Activated T-cell treated with anti-CD3 and anti-CD28 coated beads, Interleukin-2, amount 50 U/mL, for 72 hours (primary cell): Measurements from ENCODE around the gene GPR176. TPM values are rescaled to one million over a fixed set of nuclear protein-coding genes. Genes with fewer than 3 reads are reported as not detected.

Experiments used
- ATAC-seq, 2 donors: fragments of 150-1000 bp; cut with Tn5 transposase; replicated peaks in 1 of 2; 2 replicates each; pipeline ENCODE4 v1.10.0; 2021; ENCODE audit warnings: moderate library complexity in 2 of 2, mild to moderate bottlenecking in 1 of 2
- DNase-seq, 2 donors: peaks; one replicate each; pipeline ENCODE4 v3.0.0; 2021 to 2022; ENCODE audit warnings: mixed read lengths in 1 of 2
- H3K27ac Mint-ChIP-seq: one replicate; pipeline ENCODE4 v1.8.0; 2022; ENCODE audit warnings: mild to moderate bottlenecking, moderate library complexity, mixed read lengths
- H3K27me3 Mint-ChIP-seq: one replicate; pipeline ENCODE4 v1.8.0; 2022; ENCODE audit warnings: low read depth, mixed read lengths
- H3K36me3 Mint-ChIP-seq, 2 donors: one replicate each; pipeline ENCODE4 v1.8.0; 2022; ENCODE audit warnings: mixed read lengths in 2 of 2, mild to moderate bottlenecking in 1 of 2; ENCODE audit not compliant: insufficient read depth in 2 of 2
- H3K4me1 Mint-ChIP-seq: one replicate; pipeline ENCODE4 v1.8.0; 2022; ENCODE audit warnings: low read depth, mixed read lengths
- H3K4me3 Mint-ChIP-seq, 2 donors: one replicate each; pipeline ENCODE4 v1.8.0; 2022; ENCODE audit warnings: mild to moderate bottlenecking in 2 of 2, mixed read lengths in 2 of 2, moderate library complexity in 2 of 2
- H3K9me3 Mint-ChIP-seq, 2 donors: one replicate each; pipeline ENCODE4 v1.8.0; 2022; ENCODE audit warnings: mixed read lengths in 2 of 2
- total RNA-seq, 2 donors: library from RNA; stranded (reverse); gene quantifications; one replicate each; pipeline ENCODE4 v1.2.3, GENCODE V29; 2022

The GPR176 gene
- total RNA-seq, 2 donors from 2014 or later, result 0.41 to 0.72 TPM

DNA sequence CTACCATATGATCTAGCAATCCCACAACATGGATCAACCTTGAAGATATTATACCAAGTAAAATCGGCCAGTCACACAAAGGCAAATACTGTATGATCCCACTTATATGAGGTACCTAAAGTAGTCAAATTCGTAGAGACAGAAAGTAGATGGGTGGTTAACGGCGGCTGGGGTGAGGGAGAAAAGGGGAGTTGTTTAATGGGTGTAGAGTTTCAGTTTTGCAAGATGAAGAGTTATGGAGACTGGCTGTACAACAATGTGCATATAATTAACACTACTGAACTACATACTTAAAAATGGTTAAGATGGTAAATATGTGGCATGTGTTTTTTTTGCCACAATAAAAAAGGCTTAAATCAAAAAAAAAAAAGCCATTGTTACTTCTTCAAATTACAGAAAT, 60.4 kb downstream of the GPR176 start:
- DNase-seq (no peak), ATAC-seq (no peak)
- Mint-ChIP-seq H3K27ac (no peak overlapping the region), H3K9me3 (peaks cover 0 to 3% of the 10 kb centered on the region in 2 donors), H3K27me3 (peaks cover 7% of the 10 kb centered on the region), H3K4me1 (no peaks in the 10 kb centered on the region), H3K4me3 (no peak overlapping the region), H3K36me3 (no peaks in the 10 kb centered on the region)

DNA sequence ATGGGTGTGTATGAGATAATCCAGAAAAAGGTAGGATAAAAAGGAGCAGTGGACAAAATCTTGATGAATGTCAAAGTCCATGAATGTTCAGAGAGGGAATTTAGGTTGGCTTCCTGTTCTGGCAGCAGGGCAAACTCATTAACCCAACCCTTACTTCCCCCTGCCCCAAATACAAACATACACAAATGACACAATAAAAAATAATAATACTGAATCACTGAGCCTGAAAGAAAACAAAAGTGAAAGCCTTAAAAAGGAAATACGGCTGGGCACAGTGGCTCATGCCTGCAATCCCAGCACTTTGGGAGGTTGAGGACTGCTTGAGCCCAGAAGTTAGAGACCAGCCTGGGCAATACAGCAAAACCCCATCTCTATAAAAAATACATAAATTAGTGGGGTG, 62.9 kb downstream of the GPR176 start:
- Mint-ChIP-seq H3K4me1 (no peaks in the 10 kb centered on the region), H3K36me3 (no peaks in the 10 kb centered on the region), H3K27me3 (peaks cover 4% of the 10 kb centered on the region), H3K27ac (no peak overlapping the region), H3K9me3 (peaks cover 0 to 3% of the 10 kb centered on the region in 2 donors), H3K4me3 (no peak overlapping the region)
- DNase-seq, result no peak
- ATAC-seq, result no peak

DNA sequence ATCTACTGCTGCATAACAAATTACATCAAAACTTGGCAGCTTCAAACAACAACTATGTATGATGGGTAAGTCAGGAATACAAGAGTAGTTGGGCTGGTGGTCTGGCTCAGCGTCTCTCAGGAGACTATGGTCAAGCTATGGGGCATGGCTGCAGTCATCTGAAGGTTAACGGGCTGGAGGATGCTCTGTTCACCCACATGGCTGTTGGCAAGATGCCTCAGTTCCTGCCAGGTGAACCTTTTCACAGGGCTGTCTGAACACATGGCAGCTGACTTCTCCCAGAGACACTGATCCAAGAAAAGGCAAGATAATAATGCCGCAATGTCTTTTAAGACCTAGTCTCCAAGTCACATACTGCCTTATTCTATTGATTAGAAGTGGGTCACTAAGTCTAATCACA, 63.7 kb downstream of the GPR176 start:
- H3K4me3 Mint-ChIP-seq, result no peak overlapping the region
- no peaks in the 10 kb centered on the region for H3K4me1 Mint-ChIP-seq
- peaks cover 0 to 3% of the 10 kb centered on the region in 2 donors for H3K9me3 Mint-ChIP-seq
- no peak for DNase-seq
- ATAC-seq, result no peak
- peaks cover 5% of the 10 kb centered on the region for H3K27me3 Mint-ChIP-seq
- H3K36me3 Mint-ChIP-seq, result no peaks in the 10 kb centered on the region
- H3K27ac Mint-ChIP-seq, result no peak overlapping the region

DNA sequence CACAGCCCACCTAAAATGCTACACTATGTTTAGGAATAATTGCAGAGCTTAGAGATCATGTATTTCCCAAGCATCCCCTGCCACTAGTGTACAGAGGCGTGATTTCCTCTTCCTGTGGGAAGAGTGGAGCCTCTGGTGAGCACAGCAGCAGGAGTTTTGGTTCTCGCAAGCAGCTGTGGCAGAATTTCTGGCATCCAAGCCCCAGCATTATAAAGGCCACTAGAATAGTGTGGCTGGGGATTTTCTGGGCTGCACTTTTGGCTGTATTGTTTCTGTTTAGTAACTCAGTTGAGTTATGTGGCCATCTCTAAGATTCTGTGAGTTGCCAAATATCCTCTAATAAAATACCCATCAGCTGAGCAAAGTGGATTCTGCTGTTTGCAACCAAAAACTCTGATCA, 64.7 kb downstream of the GPR176 start:
- Mint-ChIP-seq H3K4me1 (no peaks in the 10 kb centered on the region), H3K36me3 (no peaks in the 10 kb centered on the region), H3K4me3 (no peak overlapping the region), H3K9me3 (peaks cover 0 to 3% of the 10 kb centered on the region in 2 donors), H3K27me3 (peaks cover 5% of the 10 kb centered on the region), H3K27ac (no peak overlapping the region)
- ATAC-seq, result no peak
- no peak for DNase-seq

DNA sequence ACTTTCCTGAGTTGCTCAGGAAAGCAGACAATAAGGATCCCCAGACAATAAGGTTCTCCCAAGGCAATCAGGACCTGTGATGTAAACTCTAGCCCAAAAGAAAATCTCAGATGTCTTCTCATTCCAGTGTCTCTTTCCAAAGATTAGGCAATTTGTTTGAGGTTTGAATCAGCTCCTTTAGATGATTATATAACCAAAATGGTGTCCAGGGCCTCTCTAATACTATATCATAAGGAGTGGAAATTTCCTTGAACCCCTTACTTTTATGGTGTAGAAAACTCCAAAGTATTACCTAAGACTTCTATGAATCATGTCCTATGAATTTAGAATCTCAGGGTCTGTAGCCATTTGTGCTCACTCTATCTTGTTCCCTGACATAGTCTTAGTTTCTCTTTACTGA, 65.9 kb downstream of the GPR176 start:
- DNase-seq, result no peak
- H3K36me3 Mint-ChIP-seq, result no peaks in the 10 kb centered on the region

DNA sequence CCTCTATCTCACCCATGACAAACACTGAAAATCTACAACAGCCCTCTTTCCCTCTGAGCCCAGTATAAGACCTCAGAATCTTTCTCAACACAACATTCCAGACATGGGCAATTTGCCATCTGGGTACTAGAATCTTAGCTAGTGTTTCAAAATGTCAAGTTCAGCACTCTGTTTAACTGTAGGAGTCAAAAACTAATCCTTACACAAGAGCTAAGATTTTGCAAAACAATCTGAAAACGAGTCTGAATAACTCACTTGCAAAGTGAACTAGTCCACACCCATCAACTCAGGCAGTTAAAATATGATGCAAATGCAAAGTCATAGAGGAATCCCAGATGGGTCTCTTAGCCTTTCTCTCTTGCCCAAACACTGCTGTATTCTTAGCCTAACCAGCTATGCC, 67.8 kb downstream of the GPR176 start:
- no peaks in the 10 kb centered on the region for H3K4me1 Mint-ChIP-seq
- no peak for ATAC-seq

More for the DNA sequence above, 65.9 kb downstream of the GPR176 start:
- ATAC-seq, result no peak
- H3K4me1 Mint-ChIP-seq, result no peaks in the 10 kb centered on the region
- H3K9me3 Mint-ChIP-seq, result peaks cover 0 to 3% of the 10 kb centered on the region in 2 donors
- H3K27ac Mint-ChIP-seq, result no peak overlapping the region
- no peak overlapping the region for H3K4me3 Mint-ChIP-seq
- peaks cover 5% of the 10 kb centered on the region for H3K27me3 Mint-ChIP-seq

DNA sequence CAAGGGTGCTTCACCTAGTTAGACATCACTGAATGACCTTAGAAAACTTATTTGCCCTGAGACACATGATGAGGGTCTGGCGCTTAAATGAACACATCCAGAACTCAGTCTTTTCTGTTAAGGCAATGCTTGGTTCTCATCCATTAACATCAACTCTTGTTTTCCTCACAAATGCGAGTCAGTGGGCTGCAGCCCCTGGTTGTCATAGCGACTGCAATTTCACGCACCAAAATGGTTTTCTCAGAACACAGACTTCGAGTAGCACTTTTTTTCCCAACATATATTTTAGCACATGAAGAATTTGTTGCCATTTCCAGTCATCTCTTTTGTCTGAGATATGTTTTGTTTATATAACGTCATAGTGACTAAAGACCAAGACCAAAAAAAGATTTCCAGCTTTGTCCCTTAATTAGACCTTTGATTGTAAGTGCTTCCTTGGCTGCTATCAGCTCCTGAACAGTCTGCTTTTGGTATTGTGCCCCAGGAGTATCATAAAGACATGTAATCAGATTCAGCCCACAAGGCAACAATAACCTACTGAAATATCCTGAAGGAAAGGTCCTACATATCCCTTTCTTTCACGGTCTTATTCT, 68.5 kb downstream of the GPR176 start:
- DNase-seq (no peak), ATAC-seq (no peak)
- Mint-ChIP-seq H3K9me3 (no peaks in the 10 kb centered on the region), H3K27me3 (peaks cover 5% of the 10 kb centered on the region), H3K27ac (no peak overlapping the region), H3K36me3 (no peaks in the 10 kb centered on the region), H3K4me1 (no peaks in the 10 kb centered on the region), H3K4me3 (no peak overlapping the region)

More for the DNA sequence above, 67.8 kb downstream of the GPR176 start:
- no peak for DNase-seq
- Mint-ChIP-seq H3K27ac (no peak overlapping the region), H3K27me3 (peaks cover 5% of the 10 kb centered on the region), H3K36me3 (no peaks in the 10 kb centered on the region), H3K4me3 (no peak overlapping the region), H3K9me3 (peaks cover 0 to 3% of the 10 kb centered on the region in 2 donors)

DNA sequence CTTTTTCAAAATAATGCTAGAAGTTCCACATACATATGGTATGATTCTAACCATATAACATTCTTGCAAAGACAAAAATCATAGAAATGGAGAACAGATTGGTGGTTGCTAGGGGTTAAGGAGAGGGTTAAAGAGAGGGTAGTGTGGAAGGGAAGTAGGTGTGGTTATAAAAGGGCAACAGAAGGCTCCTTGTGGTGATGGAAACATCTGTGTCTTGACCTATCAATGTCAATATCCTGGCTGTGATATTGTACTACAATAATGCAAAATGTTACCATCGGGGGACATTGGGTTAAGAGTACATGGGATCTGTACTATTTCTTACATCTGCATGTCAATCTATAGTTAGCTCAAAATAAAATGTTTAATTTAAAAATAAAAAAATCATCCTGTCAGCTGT, 69.6 kb downstream of the GPR176 start:
- no peak overlapping the region for H3K27ac Mint-ChIP-seq
- DNase-seq (no peak), ATAC-seq (no peak)
- no peak overlapping the region for H3K4me3 Mint-ChIP-seq
- H3K27me3 Mint-ChIP-seq, result peaks cover 5% of the 10 kb centered on the region
- H3K4me1 Mint-ChIP-seq, result no peaks in the 10 kb centered on the region
- H3K36me3 Mint-ChIP-seq, result no peaks in the 10 kb centered on the region
- H3K9me3 Mint-ChIP-seq, result no peaks in the 10 kb centered on the region

DNA sequence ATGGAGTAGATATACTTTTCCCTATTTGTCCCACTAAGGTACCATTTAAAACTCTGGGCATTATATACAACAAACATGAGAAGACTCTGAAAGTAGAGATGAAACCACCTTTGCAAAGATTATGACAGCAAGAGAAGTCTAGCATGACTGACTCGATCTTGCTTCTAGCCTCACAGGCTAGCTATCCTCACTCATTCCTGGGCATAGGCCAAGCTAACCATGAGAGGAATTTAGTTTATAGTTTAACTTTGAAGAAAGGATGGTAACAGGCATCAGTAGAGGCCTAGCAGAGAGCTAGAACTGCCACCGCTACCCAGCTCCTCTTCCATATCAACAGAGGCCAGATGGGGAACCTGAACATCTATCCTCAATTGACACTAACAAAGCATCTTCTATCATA, 74.0 kb downstream of the GPR176 start:
- ATAC-seq, result no peak
- Mint-ChIP-seq H3K27me3 (no peaks in the 10 kb centered on the region), H3K36me3 (no peaks in the 10 kb centered on the region), H3K27ac (no peak overlapping the region), H3K4me3 (no peak overlapping the region), H3K4me1 (no peaks in the 10 kb centered on the region), H3K9me3 (no peaks in the 10 kb centered on the region)
- DNase-seq, result no peak

DNA sequence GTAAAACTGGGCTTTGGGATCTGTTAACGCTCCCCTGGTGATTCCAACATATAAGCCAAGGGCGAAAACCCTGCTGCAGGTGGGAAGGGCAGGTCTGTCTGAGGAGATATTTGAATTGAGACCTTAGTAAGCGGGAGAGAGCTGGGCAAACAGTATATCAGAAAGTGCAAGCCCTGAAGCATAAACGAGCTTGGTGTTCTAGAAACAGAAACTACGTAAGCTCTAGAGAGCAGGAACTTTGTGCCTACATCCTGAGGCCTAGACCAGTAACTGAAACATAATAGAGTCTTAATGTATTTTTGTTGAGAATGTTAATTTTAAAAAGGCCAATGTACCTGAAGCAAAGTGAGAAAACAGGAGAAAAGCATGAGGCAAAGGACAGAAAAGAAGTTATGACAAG, 74.5 kb downstream of the GPR176 start:
- Mint-ChIP-seq H3K27ac (no peak overlapping the region), H3K4me3 (no peak overlapping the region), H3K36me3 (no peaks in the 10 kb centered on the region), H3K27me3 (no peaks in the 10 kb centered on the region), H3K4me1 (no peaks in the 10 kb centered on the region), H3K9me3 (no peaks in the 10 kb centered on the region)
- ATAC-seq (no peak), DNase-seq (no peak)

DNA sequence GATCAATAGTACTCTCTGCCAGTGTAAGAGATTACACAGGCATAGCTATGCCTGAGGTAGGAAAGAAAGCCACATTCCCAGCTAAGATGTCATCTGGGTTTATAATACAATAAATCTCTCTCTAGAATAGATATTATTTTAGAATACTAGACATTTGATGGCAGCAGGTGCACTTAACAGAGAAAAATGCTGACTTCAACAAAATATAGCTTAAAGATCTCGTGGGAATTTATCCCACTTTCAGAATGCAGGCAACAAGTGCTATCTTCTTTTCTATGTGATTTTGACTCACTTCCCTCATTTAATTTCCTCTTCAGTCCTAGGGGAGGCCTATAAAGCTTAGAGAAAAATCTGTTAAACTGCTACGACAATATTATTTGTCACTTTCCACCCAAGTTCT, 76.5 kb downstream of the GPR176 start:
- Mint-ChIP-seq H3K4me1 (no peaks in the 10 kb centered on the region), H3K36me3 (no peaks in the 10 kb centered on the region), H3K4me3 (no peak overlapping the region), H3K9me3 (peaks cover 2 to 4% of the 10 kb centered on the region in 2 donors), H3K27ac (no peak overlapping the region), H3K27me3 (no peaks in the 10 kb centered on the region)
- ATAC-seq, result no peak
- no peak for DNase-seq

DNA sequence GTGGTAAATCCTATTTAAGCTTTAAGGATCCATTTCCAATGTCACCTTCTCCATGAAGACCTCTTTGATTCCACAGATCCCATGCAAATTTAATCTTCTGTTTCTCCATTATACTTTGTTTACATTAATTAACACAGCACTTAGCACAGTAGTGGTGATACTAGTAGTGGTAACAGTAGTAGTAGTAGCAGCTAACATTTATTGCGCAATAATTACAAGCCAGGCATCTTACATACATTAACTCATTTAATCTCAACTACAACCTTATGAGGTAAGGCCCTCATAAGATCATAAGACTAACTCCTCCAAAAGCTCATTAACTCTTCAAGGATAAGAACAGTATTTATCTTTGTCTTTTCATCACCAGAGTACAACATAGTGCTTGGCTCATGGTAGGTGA, 82.6 kb downstream of the GPR176 start:
- DNase-seq (no peak), ATAC-seq (no peak)
- Mint-ChIP-seq H3K27ac (no peak overlapping the region), H3K9me3 (peaks cover 2 to 4% of the 10 kb centered on the region in 2 donors), H3K4me1 (no peaks in the 10 kb centered on the region), H3K4me3 (no peak overlapping the region), H3K27me3 (no peaks in the 10 kb centered on the region), H3K36me3 (no peaks in the 10 kb centered on the region)

DNA sequence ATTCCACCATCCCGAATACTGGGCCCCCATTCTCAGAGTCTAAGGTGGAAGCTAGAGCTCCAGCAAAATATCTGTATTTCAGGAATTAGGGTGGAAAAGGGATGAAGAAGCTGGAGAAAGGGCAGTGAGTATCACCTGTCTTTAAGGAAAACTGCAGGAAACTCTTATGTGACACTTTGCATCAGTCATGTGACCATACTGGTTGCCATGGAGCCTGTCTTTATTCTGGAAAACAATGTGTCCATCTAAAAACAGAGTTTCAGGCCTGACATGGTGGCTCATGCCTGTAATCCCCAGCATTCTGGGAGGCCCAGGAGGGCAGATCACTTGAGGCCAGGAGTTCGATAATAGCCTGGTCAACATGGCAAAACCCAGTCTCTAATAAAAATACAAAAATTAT, 84.5 kb downstream of the GPR176 start:
- peaks cover 2 to 4% of the 10 kb centered on the region in 2 donors for H3K9me3 Mint-ChIP-seq
- no peak overlapping the region for H3K27ac Mint-ChIP-seq
- H3K4me3 Mint-ChIP-seq, result no peak overlapping the region
- no peak for DNase-seq
- H3K4me1 Mint-ChIP-seq, result no peaks in the 10 kb centered on the region
- ATAC-seq, result no peak
- H3K27me3 Mint-ChIP-seq, result peaks cover 11% of the 10 kb centered on the region
- no peaks in the 10 kb centered on the region for H3K36me3 Mint-ChIP-seq

DNA sequence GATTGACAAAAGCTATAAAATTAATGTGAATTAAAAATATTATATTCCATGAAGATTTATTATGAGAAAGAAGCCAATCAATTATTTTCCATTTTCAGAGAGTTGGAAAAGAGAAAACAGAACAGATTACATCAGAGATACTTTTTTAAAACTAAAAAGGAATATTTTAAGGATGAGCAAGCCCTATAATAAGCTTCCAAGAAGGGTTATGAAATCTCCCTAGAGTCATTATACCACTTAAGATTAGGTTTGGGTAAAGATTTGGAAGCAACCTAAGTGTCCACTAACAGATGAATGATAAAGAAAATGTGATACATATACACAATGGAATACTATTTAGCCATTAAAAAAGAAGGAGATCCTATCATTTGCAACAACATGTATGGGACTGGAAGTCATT, 85.8 kb downstream of the GPR176 start:
- Mint-ChIP-seq H3K4me3 (no peak overlapping the region), H3K27ac (no peak overlapping the region), H3K27me3 (peaks cover 18% of the 10 kb centered on the region), H3K4me1 (no peaks in the 10 kb centered on the region), H3K9me3 (peaks cover 0 to 2% of the 10 kb centered on the region in 2 donors), H3K36me3 (no peaks in the 10 kb centered on the region)
- ATAC-seq (no peak), DNase-seq (no peak)
